ENCODE data around the gene MYT1.

MYT1 gene

GRCh38 chr20:64225828-64226598, 61.8 kb downstream of the MYT1 start:
- H3K27me3 ChIP-seq: peaks cover 34 to 48% (median 40%) of the 10 kb centered on the region in 11 experiments
- H3K36me3 ChIP-seq: no peaks in the 10 kb centered on the region
- no peak overlapping the region for H3K27ac ChIP-seq
- H3K4me3 ChIP-seq: no peak overlapping the region
- H4K20me1 ChIP-seq: peaks cover 0 to 25% (median 0%) of the 10 kb centered on the region in 11 experiments; a peak in 2 of 22 replicates
- no peak for TF ChIP-seq Cebpa-rat (IDR thresholded peaks at IDR 0.05)
- H3K9me3 ChIP-seq (replicated peaks in 1 of 11): no peaks in the 10 kb centered on the region
- peaks cover 31 to 65% (median 55%) of the 10 kb centered on the region in 10 experiments for H3K4me1 ChIP-seq
- no peak overlapping the region for H3K9ac ChIP-seq
- peak overlapping the region in 8 of 11 experiments; percentile 61 to 91 (median 83); a peak in 13 of 22 replicates for H3K4me2 ChIP-seq

- peaks cover 34 to 48% (median 40%) of the 10 kb centered on the region in 11 experiments for H3K27me3 ChIP-seq
- no peak for TF ChIP-seq Cebpa-rat (IDR thresholded peaks at IDR 0.05)
- no peak overlapping the region for H3K9ac ChIP-seq
- H4K20me1 ChIP-seq: peaks cover 0 to 25% (median 0%) of the 10 kb centered on the region in 11 experiments; a peak in 2 of 22 replicates
- H3K36me3 ChIP-seq: no peaks in the 10 kb centered on the region
- peak overlapping the region in 9 of 11 experiments; percentile 27 to 91 (median 69); a peak in 18 of 22 replicates for H3K4me2 ChIP-seq
- H3K27ac ChIP-seq: no peak overlapping the region
- no peak overlapping the region for H3K4me3 ChIP-seq
- H3K4me1 ChIP-seq: peaks cover 31 to 56% (median 49%) of the 10 kb centered on the region in 10 experiments
- no peaks in the 10 kb centered on the region for H3K9me3 ChIP-seq (replicated peaks in 1 of 11)
Observed at GRCh38 chr20:64226686-64227580, 62.7 kb downstream of the MYT1 start.

GRCh38 chr20:64228086-64228653, 63.9 kb downstream of the MYT1 start:
- no peak for TF ChIP-seq Cebpa-rat (IDR thresholded peaks at IDR 0.05)
- Histone ChIP-seq H3K4me2 (no peak overlapping the region), H4K20me1 (peaks cover 0 to 25% (median 0%) of the 10 kb centered on the region in 11 experiments; a peak in 2 of 22 replicates), H3K27me3 (peaks cover 34 to 48% (median 40%) of the 10 kb centered on the region in 11 experiments), H3K4me3 (no peak overlapping the region), H3K4me1 (peaks cover 27 to 48% (median 42%) of the 10 kb centered on the region in 10 experiments), H3K9ac (no peak overlapping the region), H3K27ac (no peak overlapping the region), H3K36me3 (no peaks in the 10 kb centered on the region), H3K9me3 (replicated peaks in 1 of 11) (no peaks in the 10 kb centered on the region)

- H3K36me3 ChIP-seq: no peaks in the 10 kb centered on the region
- H3K27me3 ChIP-seq: peaks cover 34 to 48% (median 40%) of the 10 kb centered on the region in 11 experiments
- peaks cover 20 to 45% (median 35%) of the 10 kb centered on the region in 10 experiments for H3K4me1 ChIP-seq
- H3K4me3 ChIP-seq: no peak overlapping the region
- no peaks in the 10 kb centered on the region for H3K9me3 ChIP-seq (replicated peaks in 1 of 11)
- no peak overlapping the region for H3K4me2 ChIP-seq
- no peak overlapping the region for H3K27ac ChIP-seq
- peaks cover 0 to 17% (median 0%) of the 10 kb centered on the region in 11 experiments; a peak in 2 of 22 replicates for H4K20me1 ChIP-seq
- H3K9ac ChIP-seq: no peak overlapping the region
- TF ChIP-seq Cebpa-rat (IDR thresholded peaks at IDR 0.05): no peak
Observed at GRCh38 chr20:64228751-64229506, 64.7 kb downstream of the MYT1 start.

GRCh38 chr20:64229507-64230061, 65.3 kb downstream of the MYT1 start:
- Histone ChIP-seq H3K4me1 (peaks cover 13 to 41% (median 28%) of the 10 kb centered on the region in 10 experiments), H3K4me2 (no peak overlapping the region), H3K27me3 (peaks cover 34 to 47% (median 40%) of the 10 kb centered on the region in 11 experiments), H3K4me3 (no peak overlapping the region), H4K20me1 (peaks cover 0 to 13% (median 0%) of the 10 kb centered on the region in 11 experiments; a peak in 1 of 22 replicates), H3K9me3 (replicated peaks in 1 of 11) (no peaks in the 10 kb centered on the region), H3K36me3 (no peaks in the 10 kb centered on the region), H3K27ac (no peak overlapping the region), H3K9ac (no peak overlapping the region)
- no peak for TF ChIP-seq Cebpa-rat (IDR thresholded peaks at IDR 0.05)

GRCh38 chr20:64230461-64231145, 66.4 kb downstream of the MYT1 start:
- Histone ChIP-seq H3K27ac (no peak overlapping the region), H3K4me2 (no peak overlapping the region), H4K20me1 (peaks cover 0 to 12% (median 0%) of the 10 kb centered on the region in 11 experiments; a peak in 1 of 22 replicates), H3K9me3 (replicated peaks in 1 of 11) (no peaks in the 10 kb centered on the region), H3K4me3 (no peak overlapping the region), H3K4me1 (peaks cover 3 to 30% (median 18%) of the 10 kb centered on the region in 10 experiments; a peak in 19 of 20 replicates), H3K27me3 (peaks cover 30 to 37% (median 33%) of the 10 kb centered on the region in 11 experiments), H3K9ac (no peak overlapping the region), H3K36me3 (no peaks in the 10 kb centered on the region)
- TF ChIP-seq Cebpa-rat (IDR thresholded peaks at IDR 0.05): no peak

- Histone ChIP-seq H3K4me1 (peaks cover 3 to 19% (median 11%) of the 10 kb centered on the region in 10 experiments; a peak in 18 of 20 replicates), H3K36me3 (no peaks in the 10 kb centered on the region), H3K9me3 (replicated peaks in 1 of 11) (no peaks in the 10 kb centered on the region), H3K4me3 (no peak overlapping the region), H3K27ac (no peak overlapping the region), H3K27me3 (peaks cover 17 to 24% (median 20%) of the 10 kb centered on the region in 11 experiments), H3K4me2 (peak overlapping the region in 1 of 11 experiments; percentile 40; a peak in 1 of 22 replicates), H3K9ac (no peak overlapping the region), H4K20me1 (0 out of 22 replicates have a peak, but pooled peaks cover 0 to 4% (median 0%) of the 10 kb centered on the region in 11 experiments)
- no peak for TF ChIP-seq Cebpa-rat (IDR thresholded peaks at IDR 0.05)
Observed at GRCh38 chr20:64231621-64232550, 67.6 kb downstream of the MYT1 start.

Measured in BLaER1 treated with 17β-estradiol and CSF1 and Interleukin-3, amounts not matched to agents 10 nM and 100 nM (cell line).